K562 (cell line): ENCODE measurements around the gene NGRN. TPM values are rescaled to one million over a fixed set of nuclear protein-coding genes. Genes with fewer than 3 reads are reported as not detected.
A peak's percentile ranks its signal among the peaks of the same experiment; 100 is the strongest.

ENCODE experiments used
- ATF1 ChIP-seq, 2 experiments: fragments of 450-650 bp in 1 of 2; IDR thresholded peaks; 2 replicates each; pipeline ENCODE4 v1.6.1; 2016; ENCODE audit warnings: missing compliant biosample characterization in 1 of 2, missing genetic modification characterization in 1 of 2
- BMI1 ChIP-seq: fragments of 150-350 bp; IDR thresholded peaks from 2 replicates; pipeline ENCODE4 v1.6.1; 2014; ENCODE audit warnings: low read length
- BRD9 ChIP-seq: fragments of 450-650 bp; IDR thresholded peaks from 2 replicates; pipeline ENCODE4 v1.6.1; 2018; ENCODE audit warnings: low read depth; ENCODE audit not compliant: partially characterized antibody
- CBX3 ChIP-seq, 2 experiments: IDR thresholded peaks; 1 replicate in 1 of 2; 2 replicates in 1 of 2; pipeline ENCODE4 v1.6.1; 2012; ENCODE audit warnings: inconsistent platforms in 2 of 2, low read length in 2 of 2, borderline replicate concordance in 1 of 2, control low read depth in 1 of 2
- COPS2 ChIP-seq: fragments of 450-650 bp; conservative IDR thresholded peaks from 2 replicates; pipeline ENCODE4 v1.6.1; 2016; ENCODE audit warnings: mild to moderate bottlenecking, moderate library complexity
- ELK3 ChIP-seq: fragments of 450-650 bp; formaldehyde crosslinking; IDR thresholded peaks from 2 replicates; pipeline ENCODE4 v1.4.0; 2020; ENCODE audit warnings: mild to moderate bottlenecking
- HLTF ChIP-seq: fragments of 450-650 bp; IDR thresholded peaks from 2 replicates; pipeline ENCODE4 v1.6.1; 2016
- KLF13 ChIP-seq: fragments of 450-650 bp; IDR thresholded peaks from 2 replicates; pipeline ENCODE4 v1.6.1; 2016; ENCODE audit warnings: missing genetic modification characterization, low read depth, mild to moderate bottlenecking, missing compliant biosample characterization, moderate library complexity, borderline replicate concordance
- NFYB ChIP-seq: IDR thresholded peaks from 2 replicates; pipeline ENCODE4 v1.6.1; 2011; ENCODE audit warnings: mild to moderate bottlenecking, moderate library complexity; ENCODE audit not compliant: insufficient read length; ENCODE audit errors: extremely low read depth
- SPI1 ChIP-seq: IDR thresholded peaks from 2 replicates; pipeline ENCODE4 v1.6.1; 2011; ENCODE audit warnings: low read depth, low read length, control low read depth, borderline replicate concordance
- SRSF7 ChIP-seq: fragments of 200-400 bp; formaldehyde crosslinking; optimal IDR thresholded peaks from 2 replicates; pipeline ENCODE3; 2017; ENCODE audit warnings: mild to moderate bottlenecking, low read depth, low read length
- TEAD1 ChIP-seq, 2 experiments: fragments of 450-650 bp in 1 of 2; sonication (generic) in 1 of 2; formaldehyde crosslinking; IDR thresholded peaks; 2 replicates each; pipeline versions ENCODE4 v1.4.0 to v1.8.0; 2020 to 2022; ENCODE audit warnings: mild to moderate bottlenecking in 2 of 2, missing genetic modification reagents in 1 of 2
- TFAM ChIP-seq: fragments of 250-450 bp; sonication (Bioruptor Pico); conservative IDR thresholded peaks from 2 replicates; pipeline ENCODE4 v1.5.0; 2021; ENCODE audit warnings: mild to moderate bottlenecking, moderate library complexity
- ZBTB7A ChIP-seq: IDR thresholded peaks from 2 replicates; pipeline ENCODE4 v1.6.1; 2011; ENCODE audit warnings: low read depth, mild to moderate bottlenecking, low read length, moderate library complexity, borderline replicate concordance; ENCODE audit not compliant: control insufficient read depth
- ZNF764 ChIP-seq: fragments of 250-450 bp; sonication (Bioruptor Pico); IDR thresholded peaks from 2 replicates; pipeline ENCODE4 v1.4.0; 2020; ENCODE audit warnings: low read depth, mild to moderate bottlenecking, moderate library complexity
- polyA plus RNA-seq, 8 experiments: library from polyadenylated mRNA; depleted of rRNA in 4 of 8; stranded (reverse) in 5 of 8; unstranded in 3 of 8; fragments of >200 nt; fragmentation: Nextera tagmentation in 2 of 8; fragmentation: Illumina TruSeq in 1 of 8; extraction: Ambion mirVana in 2 of 8; extraction: Trizol in 1 of 8; gene quantifications; 2 replicates each; pipeline versions ENCODE4 v1.2.1 to v1.2.3, GENCODE V29; 2011 to 2014; ENCODE audit warnings: inconsistent platforms in 1 of 8, missing spikeins in 1 of 8
- total RNA-seq, 7 experiments: library from RNA; depleted of rRNA in 6 of 7; stranded (reverse); fragments of >200 nt in 6 of 7; fragmentation: Illumina TruSeq in 2 of 7; extraction: Trizol in 2 of 7; gene quantifications; 2 replicates each; pipeline versions ENCODE4 v1.2.1 to v1.2.3, GENCODE V29; 2011 to 2021; ENCODE audit warnings: low replicate concordance in 1 of 7
- TF ChIP-seq, protein P1 (sequence below), 2 experiments: fragments of 200-800 bp in 1 of 2; sonication (Bioruptor generic) in 1 of 2; sonication (generic) in 1 of 2; formaldehyde crosslinking in 1 of 2; IDR thresholded peaks in 1 of 2; conservative IDR thresholded peaks in 1 of 2; 2 replicates each; pipeline versions ENCODE4 v1.5.0 to v1.6.1; 2016 to 2020; ENCODE audit warnings: missing compliant biosample characterization in 1 of 2, missing genetic modification characterization in 1 of 2, missing genetic modification reagents in 1 of 2
- TF ChIP-seq, protein P2 (sequence below): fragments of 450-650 bp; IDR thresholded peaks from 2 replicates; pipeline ENCODE4 v1.6.1; 2016; ENCODE audit warnings: low read depth, mild to moderate bottlenecking, moderate library complexity
- TF ChIP-seq, protein P3 (sequence below): conservative IDR thresholded peaks from 2 replicates; pipeline ENCODE4 v1.6.1; 2011; ENCODE audit warnings: low read depth, mild to moderate bottlenecking, low read length; ENCODE audit not compliant: control insufficient read depth
- TF ChIP-seq, protein P4 (sequence below): fragments of 250-450 bp; sonication (Bioruptor Pico); IDR thresholded peaks from 2 replicates; pipeline ENCODE4 v1.5.0; 2021

The NGRN gene
- total and polyA plus RNA-seq, 9 of the 15 experiments (the other 6 are each of a cell fraction or from before 2014, with no cell fraction given) = 14.0 to 73.4 (median 60.0) TPM

DNA sequence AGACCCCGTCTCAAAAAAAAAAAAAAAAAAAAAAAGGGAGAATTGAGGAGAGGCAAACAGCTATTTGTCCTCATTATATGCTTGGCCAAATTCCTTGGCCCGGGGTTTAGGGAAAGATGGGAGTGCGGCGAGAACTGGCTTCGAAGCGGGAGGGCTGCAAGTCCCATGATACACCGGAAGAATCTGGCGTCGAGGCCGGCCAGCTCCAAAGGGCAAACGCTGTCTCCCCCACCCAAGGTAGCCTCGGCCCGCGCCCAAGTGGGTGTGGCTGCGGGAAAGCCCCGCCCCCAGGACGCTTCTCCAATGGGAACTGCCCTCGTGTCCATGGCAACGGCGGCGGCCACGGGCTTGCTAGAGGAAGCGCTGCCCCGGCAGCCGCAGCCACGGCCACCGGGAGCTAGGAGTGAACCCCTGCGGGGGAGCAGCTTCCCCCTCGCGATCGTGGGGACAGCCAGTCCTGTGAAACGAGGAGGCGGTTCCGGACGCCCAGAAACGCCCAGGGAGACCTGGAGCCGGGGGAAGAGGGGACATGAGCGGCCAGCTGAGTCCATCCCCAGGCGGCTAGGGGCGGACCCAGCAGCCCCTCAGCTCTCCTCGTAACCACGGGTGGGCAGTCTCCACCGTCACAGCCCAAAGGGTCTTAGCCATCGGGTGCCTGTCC, 16.1 kb upstream of the NGRN start, which contains the start of gene TTLL13 (continued):
- no peak for TF ChIP-seq ATF1 (CRISPR knock-in tag; IDR thresholded peaks at IDR 0.05)
- TF ChIP-seq ATF1 (tag; IDR thresholded peaks at IDR 0.05) = peak; percentile 19; the same call in 1 of the 2 replicates
- no peak for TF ChIP-seq HLTF
- TF ChIP-seq SPI1 = peak; percentile 41; the same call in 1 of the 2 replicates
- TF ChIP-seq, protein P1, sequence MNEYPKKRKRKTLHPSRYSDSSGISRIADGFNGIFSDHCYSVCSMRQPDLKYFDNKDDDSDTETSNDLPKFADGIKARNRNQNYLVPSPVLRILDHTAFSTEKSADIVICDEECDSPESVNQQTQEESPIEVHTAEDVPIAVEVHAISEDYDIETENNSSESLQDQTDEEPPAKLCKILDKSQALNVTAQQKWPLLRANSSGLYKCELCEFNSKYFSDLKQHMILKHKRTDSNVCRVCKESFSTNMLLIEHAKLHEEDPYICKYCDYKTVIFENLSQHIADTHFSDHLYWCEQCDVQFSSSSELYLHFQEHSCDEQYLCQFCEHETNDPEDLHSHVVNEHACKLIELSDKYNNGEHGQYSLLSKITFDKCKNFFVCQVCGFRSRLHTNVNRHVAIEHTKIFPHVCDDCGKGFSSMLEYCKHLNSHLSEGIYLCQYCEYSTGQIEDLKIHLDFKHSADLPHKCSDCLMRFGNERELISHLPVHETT (CRISPR knock-in tag; conservative IDR thresholded peaks at IDR 0.05 in 1 of 2, IDR thresholded peaks at IDR 0.05 in 1 of 2) = no peak
- TF ChIP-seq TEAD1 (CRISPR knock-in tag; IDR thresholded peaks at IDR 0.05) = peak in 1 of 2 experiments; percentile 47; a peak in 1 of 4 replicates
- no peak for TF ChIP-seq COPS2
- TF ChIP-seq KLF13 (tag) = no peak
- peak; percentile 77 for TF ChIP-seq BMI1
- no peak for TF ChIP-seq CBX3 (IDR thresholded peaks at IDR 0.05; ENCODE audit: borderline replicate concordance in 1 of 2, low read length in 2 of 2)
- TF ChIP-seq BRD9 = no peak
- TF ChIP-seq, protein P2, sequence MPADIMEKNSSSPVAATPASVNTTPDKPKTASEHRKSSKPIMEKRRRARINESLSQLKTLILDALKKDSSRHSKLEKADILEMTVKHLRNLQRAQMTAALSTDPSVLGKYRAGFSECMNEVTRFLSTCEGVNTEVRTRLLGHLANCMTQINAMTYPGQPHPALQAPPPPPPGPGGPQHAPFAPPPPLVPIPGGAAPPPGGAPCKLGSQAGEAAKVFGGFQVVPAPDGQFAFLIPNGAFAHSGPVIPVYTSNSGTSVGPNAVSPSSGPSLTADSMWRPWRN = no peak
- TF ChIP-seq ZNF764 (CRISPR knock-in tag) = no peak
- TF ChIP-seq, protein P3, sequence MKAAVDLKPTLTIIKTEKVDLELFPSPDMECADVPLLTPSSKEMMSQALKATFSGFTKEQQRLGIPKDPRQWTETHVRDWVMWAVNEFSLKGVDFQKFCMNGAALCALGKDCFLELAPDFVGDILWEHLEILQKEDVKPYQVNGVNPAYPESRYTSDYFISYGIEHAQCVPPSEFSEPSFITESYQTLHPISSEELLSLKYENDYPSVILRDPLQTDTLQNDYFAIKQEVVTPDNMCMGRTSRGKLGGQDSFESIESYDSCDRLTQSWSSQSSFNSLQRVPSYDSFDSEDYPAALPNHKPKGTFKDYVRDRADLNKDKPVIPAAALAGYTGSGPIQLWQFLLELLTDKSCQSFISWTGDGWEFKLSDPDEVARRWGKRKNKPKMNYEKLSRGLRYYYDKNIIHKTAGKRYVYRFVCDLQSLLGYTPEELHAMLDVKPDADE = peak; percentile 48
- TF ChIP-seq ELK3 (CRISPR knock-in tag) = no peak
- no peak for TF ChIP-seq SRSF7
- TF ChIP-seq ZBTB7A = peak; percentile 60; the same call in 1 of the 2 replicates
- TF ChIP-seq TFAM = no peak
- TF ChIP-seq, protein P4, sequence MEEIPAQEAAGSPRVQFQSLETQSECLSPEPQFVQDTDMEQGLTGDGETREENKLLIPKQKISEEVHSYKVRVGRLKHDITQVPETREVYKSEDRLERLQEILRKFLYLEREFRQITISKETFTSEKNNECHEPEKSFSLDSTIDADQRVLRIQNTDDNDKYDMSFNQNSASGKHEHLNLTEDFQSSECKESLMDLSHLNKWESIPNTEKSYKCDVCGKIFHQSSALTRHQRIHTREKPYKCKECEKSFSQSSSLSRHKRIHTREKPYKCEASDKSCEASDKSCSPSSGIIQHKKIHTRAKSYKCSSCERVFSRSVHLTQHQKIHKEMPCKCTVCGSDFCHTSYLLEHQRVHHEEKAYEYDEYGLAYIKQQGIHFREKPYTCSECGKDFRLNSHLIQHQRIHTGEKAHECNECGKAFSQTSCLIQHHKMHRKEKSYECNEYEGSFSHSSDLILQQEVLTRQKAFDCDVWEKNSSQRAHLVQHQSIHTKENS (CRISPR knock-in tag) = no peak
- no peak for TF ChIP-seq NFYB
